ENCODE data around the gene NRXN3. TPM values are rescaled to one million over a fixed set of nuclear protein-coding genes. Genes with fewer than 3 reads are reported as not detected.

The NRXN3 gene
- polyA plus RNA-seq, 4 donors: 6.4 to 7.2 (median 7.0) TPM

- no peak for DNase-seq (ENCODE audit: low read depth in 4 of 4, low spot score in 3 of 4)
Measured at GRCh38 chr14:79788346-79788745, 1618.2 kb downstream of the NRXN3 start.

DNA sequence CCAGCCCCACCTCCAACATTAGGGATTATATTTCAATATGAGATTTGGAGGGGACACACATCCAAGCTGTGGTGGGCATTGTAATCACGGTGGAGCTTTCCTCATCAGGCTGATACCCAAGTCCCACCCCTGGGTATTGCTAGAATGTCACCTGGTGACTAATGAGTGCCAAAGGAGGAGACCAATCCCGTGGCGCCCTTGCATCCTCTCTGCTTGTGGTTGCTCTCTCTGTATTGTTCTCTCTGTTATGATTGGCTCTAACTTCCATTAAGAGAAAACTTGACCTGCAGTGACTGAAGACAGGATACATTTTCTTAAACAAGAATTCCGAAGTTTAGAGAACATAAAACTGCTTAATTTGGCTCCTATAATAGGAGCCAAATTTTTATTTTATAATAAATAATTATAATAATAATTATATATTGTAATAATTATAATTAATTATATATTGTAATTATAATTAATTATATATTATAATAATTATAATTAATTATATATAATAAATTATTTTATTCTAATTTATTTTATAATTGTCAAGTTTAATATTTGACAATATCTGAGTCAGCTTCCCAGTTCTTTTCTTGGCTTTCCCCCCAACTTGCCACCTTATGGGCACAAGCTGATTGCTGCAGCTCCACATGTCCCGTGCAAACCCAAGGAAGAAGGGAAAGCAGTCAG, 1621.0 kb downstream of the NRXN3 start:
- no peak for DNase-seq (ENCODE audit: low read depth in 4 of 4, low spot score in 3 of 4)

- DNase-seq (ENCODE audit: low read depth in 4 of 4, low spot score in 3 of 4): no peak
Measured at GRCh38 chr14:79802093-79802492, 1631.9 kb downstream of the NRXN3 start.

- no peak for DNase-seq (ENCODE audit: low read depth in 4 of 4, low spot score in 3 of 4)
Measured at GRCh38 chr14:79805636-79806035, 1635.5 kb downstream of the NRXN3 start.

DNA sequence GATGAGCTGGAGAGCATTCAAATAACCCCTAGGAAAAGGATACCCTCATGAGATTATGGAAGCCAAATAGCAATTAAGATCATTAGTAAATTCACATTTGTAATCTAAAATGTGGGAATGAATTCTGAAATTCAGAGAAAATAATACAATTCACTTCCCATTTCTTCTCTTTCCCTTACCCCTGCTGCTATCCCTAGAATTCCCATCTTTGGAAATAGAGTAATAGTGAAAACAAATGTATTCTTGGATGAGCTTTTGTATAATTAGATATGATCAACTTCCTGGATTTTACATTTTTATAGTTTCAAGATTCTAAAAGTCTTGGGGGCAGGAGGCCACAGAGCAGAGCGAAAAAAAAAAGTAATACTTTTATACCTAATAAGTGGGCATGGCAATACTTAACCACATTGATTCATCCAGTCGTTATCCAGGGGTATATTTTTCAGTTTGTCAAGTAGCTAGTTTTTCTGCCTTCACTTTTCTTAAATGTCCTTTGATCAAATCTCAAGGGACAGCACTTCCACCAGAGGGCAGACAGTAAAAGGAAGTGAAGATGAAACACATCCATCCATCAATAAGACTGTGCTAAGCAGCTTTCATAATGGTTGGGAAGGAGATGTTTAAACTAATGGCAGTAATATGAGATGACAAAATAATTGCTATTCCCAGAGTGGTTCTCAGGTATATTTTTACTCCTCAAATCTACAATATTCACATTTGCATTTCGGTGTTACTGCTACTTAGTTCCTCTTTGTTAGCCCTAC, 1639.9 kb downstream of the NRXN3 start:
- DNase-seq (ENCODE audit: low read depth in 4 of 4, low spot score in 3 of 4): no peak

- no peak for DNase-seq (ENCODE audit: low read depth in 4 of 4, low spot score in 3 of 4)
Measured at GRCh38 chr14:79820866-79821535, 1650.8 kb downstream of the NRXN3 start.

- DNase-seq (ENCODE audit: low read depth in 4 of 4, low spot score in 3 of 4): no peak
Measured at GRCh38 chr14:79822034-79822433, 1651.9 kb downstream of the NRXN3 start.

DNA sequence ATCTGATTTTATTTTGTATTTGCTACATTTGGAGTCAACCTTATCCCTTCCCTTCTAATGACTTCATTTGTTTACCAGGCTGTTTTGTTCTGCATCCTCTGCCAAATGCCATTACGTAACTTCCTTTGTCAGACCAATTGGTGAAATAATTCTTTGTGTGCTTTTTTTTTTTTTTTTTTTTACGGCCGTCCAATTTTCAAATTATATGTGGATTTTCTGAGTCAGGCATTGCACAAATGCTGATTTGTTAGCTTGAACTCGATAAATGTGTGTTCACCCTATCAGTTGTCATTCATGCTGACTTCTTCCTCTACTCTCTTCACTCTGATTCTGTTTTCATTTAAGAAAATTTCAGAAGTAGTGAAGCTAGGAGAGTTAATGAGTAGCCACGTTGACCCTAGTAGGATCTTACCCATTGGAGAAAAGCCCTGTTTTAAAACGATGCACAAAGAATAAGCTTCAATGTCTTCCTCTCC, 1654.9 kb downstream of the NRXN3 start:
- no peak for DNase-seq (ENCODE audit: low read depth in 4 of 4, low spot score in 3 of 4)

DNA sequence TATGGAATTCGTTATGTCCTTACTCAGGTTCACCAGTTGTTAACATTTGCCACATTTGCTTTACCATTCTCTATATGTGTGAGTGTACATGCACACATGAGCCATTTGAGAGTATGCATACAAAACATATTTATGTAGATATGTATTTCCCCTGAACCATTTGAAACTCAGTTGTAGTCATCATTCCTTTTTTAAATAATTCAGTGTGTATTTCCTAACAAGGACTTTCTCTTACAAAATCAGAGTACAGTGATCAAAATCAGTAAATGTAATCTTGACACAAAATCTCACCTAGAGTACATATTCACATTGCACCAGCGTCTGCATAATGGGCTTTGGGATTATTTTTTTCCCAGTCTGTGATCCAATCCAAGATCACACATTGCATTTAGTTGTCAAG, 1656.2 kb downstream of the NRXN3 start:
- no peak for DNase-seq (ENCODE audit: low read depth in 4 of 4, low spot score in 3 of 4)

DNA sequence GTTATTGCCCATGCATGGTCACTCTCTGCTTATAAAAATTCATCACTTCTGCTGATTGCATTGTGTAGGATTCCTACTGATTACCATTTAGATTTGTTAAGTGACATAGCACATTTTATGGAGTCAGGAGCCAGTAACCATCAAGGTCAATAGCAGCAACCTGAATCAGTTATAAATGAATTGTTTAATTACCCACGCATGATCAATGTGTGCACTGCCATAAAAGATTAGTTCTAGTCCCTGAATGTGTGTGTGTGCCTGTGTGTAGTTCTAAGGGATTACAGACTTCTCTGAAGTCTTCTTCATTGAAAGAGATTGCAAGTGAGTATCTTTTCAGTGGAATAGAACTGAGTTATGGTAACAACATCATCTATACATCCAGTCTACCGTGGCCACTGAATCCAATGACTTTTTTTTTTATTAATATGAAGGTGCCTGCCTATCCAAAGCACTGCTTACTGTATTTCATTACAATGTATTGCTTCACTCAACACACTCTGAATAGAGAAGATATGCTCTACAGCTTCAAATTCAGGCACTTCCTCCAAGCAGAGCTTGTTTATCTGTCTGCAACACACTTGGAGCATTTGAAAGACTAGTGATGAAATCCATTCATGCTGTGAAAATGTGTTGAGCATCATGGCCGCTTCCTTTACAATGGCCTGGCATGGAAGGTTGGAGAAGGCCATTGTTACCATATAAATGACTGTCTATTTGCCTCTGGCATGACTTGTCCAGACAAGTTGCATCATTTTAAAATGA, 1659.4 kb downstream of the NRXN3 start:
- DNase-seq (ENCODE audit: low read depth in 4 of 4, low spot score in 3 of 4): no peak

DNA sequence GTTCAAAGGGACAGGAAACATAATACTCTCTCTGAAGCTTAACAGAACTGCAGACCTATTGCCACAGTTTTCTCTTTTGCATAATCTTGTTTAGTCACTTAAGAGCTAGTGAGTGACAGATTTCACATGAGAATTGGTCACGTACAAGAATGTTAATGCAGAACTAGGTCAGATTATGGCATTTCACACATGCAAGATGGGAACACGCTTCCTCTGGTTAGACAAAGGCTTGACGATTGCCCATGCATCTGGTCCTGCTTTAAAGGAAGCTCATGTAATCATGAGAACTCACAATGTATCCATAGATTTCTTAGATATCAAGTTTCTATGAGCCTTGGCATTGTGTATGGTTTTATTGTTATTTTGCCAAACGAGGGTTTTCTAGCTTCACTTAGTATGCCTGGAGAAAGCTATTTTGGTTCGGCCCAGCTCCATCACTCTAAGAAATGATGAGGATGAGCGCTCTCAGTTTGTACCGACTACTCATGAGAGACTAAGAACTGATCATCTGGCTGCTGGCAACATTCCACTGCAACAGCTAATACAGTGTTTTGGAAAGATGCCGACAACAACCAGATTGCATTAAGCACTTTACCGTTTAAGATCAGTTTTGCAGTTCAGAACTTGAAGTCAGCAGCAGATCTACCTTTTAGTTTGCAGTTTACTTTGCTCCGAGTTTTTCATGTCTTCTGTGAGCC, 1661.2 kb downstream of the NRXN3 start:
- DNase-seq (ENCODE audit: low read depth in 4 of 4, low spot score in 3 of 4): no peak

GRCh38 chr14:79833781-79834180, 1663.6 kb downstream of the NRXN3 start:
- no peak for DNase-seq (ENCODE audit: low read depth in 4 of 4, low spot score in 3 of 4)

DNA sequence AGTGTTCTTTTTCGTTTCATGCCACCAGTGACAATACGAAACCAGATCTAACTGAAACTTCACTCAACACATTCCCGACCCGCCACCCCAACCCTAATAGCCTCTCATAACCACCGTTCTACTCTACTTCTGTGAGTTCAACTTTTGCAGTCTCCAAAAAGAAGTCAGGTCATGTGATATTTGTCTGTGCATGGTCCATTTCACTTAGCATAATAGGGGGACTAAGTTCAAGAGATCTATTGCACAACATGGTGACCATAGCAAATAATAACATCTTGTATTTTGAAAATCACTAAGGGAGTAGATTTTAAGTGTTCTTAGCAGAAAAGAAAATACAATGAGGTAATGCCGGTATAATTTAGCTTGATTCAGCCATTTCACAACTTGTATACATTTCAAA, 1664.7 kb downstream of the NRXN3 start:
- DNase-seq (ENCODE audit: low read depth in 4 of 4, low spot score in 3 of 4): no peak

- no peak for DNase-seq (ENCODE audit: low read depth in 4 of 4, low spot score in 3 of 4)
Measured at GRCh38 chr14:79836577-79836976, 1666.4 kb downstream of the NRXN3 start.

DNA sequence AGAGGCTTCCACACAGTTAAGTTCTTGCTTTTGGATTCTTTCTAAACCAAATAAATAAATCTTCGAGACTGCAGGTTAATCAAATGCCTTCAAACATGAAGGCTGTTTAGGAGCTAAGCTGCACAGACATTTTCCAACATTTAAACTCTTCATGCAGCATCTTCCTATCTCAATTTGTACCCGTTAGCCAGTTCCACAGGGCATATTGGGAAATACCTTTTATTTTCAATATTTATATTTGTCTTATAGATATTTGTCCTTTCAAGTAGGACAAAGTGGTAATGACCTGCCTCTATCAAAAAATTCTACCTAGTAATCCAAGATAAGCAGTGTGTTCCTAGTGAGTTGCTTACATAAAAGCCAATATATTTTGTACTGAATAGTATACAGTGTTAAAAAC, 1667.5 kb downstream of the NRXN3 start:
- DNase-seq (ENCODE audit: low read depth in 4 of 4, low spot score in 3 of 4): no peak

- no peak for DNase-seq (ENCODE audit: low read depth in 4 of 4, low spot score in 3 of 4)
Measured at GRCh38 chr14:79840103-79840502, 1669.9 kb downstream of the NRXN3 start.

DNA sequence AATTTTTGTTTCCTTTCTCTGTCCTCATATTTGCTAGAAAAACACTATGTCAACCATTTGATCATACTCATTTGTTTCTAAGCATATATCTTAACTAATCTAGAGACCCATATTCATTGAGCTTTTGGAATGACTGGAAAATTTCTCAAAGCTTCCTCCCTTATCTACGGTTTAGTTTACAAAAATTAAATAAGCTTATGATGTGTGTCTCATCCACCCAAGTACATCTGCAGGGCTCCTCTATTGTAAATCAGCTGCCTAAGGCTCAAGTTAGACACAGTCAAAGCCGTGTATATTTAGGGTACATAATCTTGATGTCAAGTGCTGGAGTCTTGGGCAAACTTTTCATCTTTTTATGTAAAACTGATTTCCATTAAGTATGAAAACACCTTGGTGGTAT, 1670.7 kb downstream of the NRXN3 start:
- no peak for DNase-seq (ENCODE audit: low read depth in 4 of 4, low spot score in 3 of 4)

DNA sequence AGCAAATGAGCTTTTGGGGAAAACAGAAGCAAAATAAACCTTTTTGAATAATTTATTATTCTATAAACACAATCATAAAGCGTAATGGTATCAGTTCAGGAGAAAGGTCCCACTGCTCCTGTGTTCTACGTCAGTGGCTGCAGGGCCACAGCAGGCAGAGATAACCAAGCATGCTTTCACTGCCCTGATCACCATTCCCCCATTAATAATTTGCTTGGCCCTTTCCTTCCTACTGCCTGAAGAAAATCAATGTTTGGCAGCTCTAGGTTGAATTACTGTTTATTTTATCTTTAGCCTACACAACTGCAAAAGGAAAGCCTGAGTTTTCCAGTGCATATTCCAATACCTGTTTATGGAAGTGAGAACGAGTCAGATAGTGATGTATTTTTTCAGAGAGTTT, 1671.3 kb downstream of the NRXN3 start:
- DNase-seq (ENCODE audit: low read depth in 4 of 4, low spot score in 3 of 4): no peak

- DNase-seq (ENCODE audit: low read depth in 4 of 4, low spot score in 3 of 4): no peak
Measured at GRCh38 chr14:79842270-79842669, 1672.1 kb downstream of the NRXN3 start.

Data from left renal pelvis (tissue), 4 donors.